GM23248 (cell line): ENCODE measurements around the gene CYP1A1. TPM values are rescaled to one million over a fixed set of nuclear protein-coding genes. Genes with fewer than 3 reads are reported as not detected.
A peak's percentile ranks its signal among the peaks of the same experiment; 100 is the strongest.

Experiments
- DNase-seq: peaks from one replicate; pipeline ENCODE4 v3.0.0-alpha.2; 2015
- H2AFZ ChIP-seq: fragments of 200-600 bp; sonication (generic); 2 replicates; pipeline ENCODE4 v1.6.1; 2016; ENCODE audit warnings: antibody characterized with exemption
- H3F3A ChIP-seq: fragments of 200-600 bp; sonication (generic); 2 replicates; pipeline ENCODE4 v1.6.1; 2016; ENCODE audit warnings: mild to moderate bottlenecking, antibody characterized with exemption, mixed run types; ENCODE audit not compliant: insufficient read depth
- H3K27ac ChIP-seq: fragments of 200-600 bp; sonication (generic); 2 replicates; pipeline ENCODE4 v1.5.1; 2016; ENCODE audit warnings: mild to moderate bottlenecking
- H3K27me3 ChIP-seq: fragments of 200-600 bp; sonication (generic); replicated peaks from 2 replicates; pipeline ENCODE4 v1.6.1; 2016; ENCODE audit warnings: mild to moderate bottlenecking; ENCODE audit not compliant: insufficient read depth
- H3K36me3 ChIP-seq: fragments of 200-600 bp; sonication (generic); 2 replicates; pipeline ENCODE4 v1.6.1; 2016; ENCODE audit warnings: low read depth, mild to moderate bottlenecking
- H3K4me1 ChIP-seq: fragments of 200-600 bp; sonication (generic); 2 replicates; pipeline ENCODE4 v1.6.1; 2016; ENCODE audit warnings: mild to moderate bottlenecking; ENCODE audit not compliant: insufficient read depth
- H3K4me2 ChIP-seq: fragments of 200-600 bp; sonication (generic); one replicate; pipeline ENCODE4 v1.6.1; 2016; ENCODE audit warnings: mild to moderate bottlenecking; ENCODE audit not compliant: unreplicated experiment
- H3K4me3 ChIP-seq: fragments of 200-600 bp; sonication (generic); 2 replicates; pipeline ENCODE4 v1.5.1; 2016; ENCODE audit warnings: mild to moderate bottlenecking
- H3K79me2 ChIP-seq: fragments of 200-600 bp; sonication (generic); 2 replicates; pipeline ENCODE4 v1.6.1; 2016; ENCODE audit warnings: mild to moderate bottlenecking; ENCODE audit not compliant: insufficient read depth
- H3K9ac ChIP-seq: fragments of 200-600 bp; sonication (generic); 2 replicates; pipeline ENCODE4 v1.6.1; 2016; ENCODE audit warnings: mild to moderate bottlenecking
- H3K9me2 ChIP-seq: fragments of 200-600 bp; sonication (generic); 2 replicates; pipeline ENCODE4 v1.6.1; 2016; ENCODE audit warnings: mixed run types, mild to moderate bottlenecking, moderate library complexity; ENCODE audit not compliant: insufficient read depth
- H3K9me3 ChIP-seq: fragments of 200-600 bp; sonication (generic); one replicate; pipeline ENCODE4 v1.6.1; 2017; ENCODE audit warnings: low read depth
- H4K20me1 ChIP-seq: fragments of 200-600 bp; sonication (generic); 2 replicates; pipeline ENCODE4 v1.6.0; 2016; ENCODE audit not compliant: insufficient read depth
- EZH2 ChIP-seq: fragments of 200-600 bp; sonication (generic); IDR thresholded peaks from 2 replicates; pipeline ENCODE4 v1.6.1; 2018; ENCODE audit warnings: antibody characterized with exemption, mild to moderate bottlenecking; ENCODE audit not compliant: insufficient read depth, poor library complexity, severe bottlenecking
- EZH2phosphoT487 ChIP-seq: fragments of 200-600 bp; sonication (generic); IDR thresholded peaks from 2 replicates; pipeline ENCODE4 v1.6.1; 2018; ENCODE audit warnings: antibody characterized with exemption, moderate library complexity, mild to moderate bottlenecking, low read depth; ENCODE audit not compliant: insufficient read depth
- WGBS, 2 experiments: methylation state at CpG; one replicate each; pipeline ENCODE4 v1.1.6; 2015 to 2017; ENCODE audit warnings: low lambda C conversion rate in 2 of 2, low coverage in 1 of 2; ENCODE audit errors: missing lambda C conversion rate in 2 of 2; 5-methylcytosine and 5-hydroxymethylcytosine counted together
- in situ Hi-C: fragments of 300-500 bp; cut with MboI; formaldehyde crosslinking; loops from 2 replicates; pipeline ENCODE4 v1.15.0; 2020
- polyA plus RNA-seq: library from polyadenylated mRNA; unstranded; fragments of >200 nt; fragmentation: Nextera tagmentation; extraction: Ambion mirVana; gene quantifications from 2 replicates; pipeline ENCODE4 v1.2.1, GENCODE V29; 2016
- total RNA-seq: library from RNA; depleted of rRNA; stranded (reverse); fragments of >200 nt; shearing (Covaris generic); gene quantifications from 2 replicates; pipeline ENCODE4 v1.2.3, GENCODE V29; 2014

Gene CYP1A1
- total and polyA plus RNA-seq, 2 experiments from 2014 or later: not detected

- no peak for TF ChIP-seq EZH2phosphoT487
- TF ChIP-seq EZH2: no peak
- Histone ChIP-seq H3K4me2 (no peak overlapping the region), H4K20me1 (no peaks in the 10 kb centered on the region), H3K9me3 (no peaks in the 10 kb centered on the region), H3K4me3 (no peak overlapping the region), H3K4me1 (no peaks in the 10 kb centered on the region), H3F3A (no peaks in the 10 kb centered on the region), H3K27me3 (peaks cover 9% of the 10 kb centered on the region), H3K79me2 (no peaks in the 10 kb centered on the region), H2AFZ (no peak overlapping the region), H3K9ac (no peak overlapping the region), H3K9me2 (no peaks in the 10 kb centered on the region), H3K36me3 (no peaks in the 10 kb centered on the region), H3K27ac (no peak overlapping the region)
- in situ Hi-C loops: no loop called here
- no peak for DNase-seq
- WGBS, 2 experiments: 25 to 31% methylated on average over 3 of the region's 3 CpGs
Measured at GRCh38 chr15:74710319-74711094, 14.8 kb downstream of the CYP1A1 start.

- H3K4me3 ChIP-seq: no peak overlapping the region
- no peaks in the 10 kb centered on the region for H3K79me2 ChIP-seq
- H4K20me1 ChIP-seq: no peaks in the 10 kb centered on the region
- no peaks in the 10 kb centered on the region for H3F3A ChIP-seq
- in situ Hi-C loops: loop anchor here (10.0 kb wide), 1 partner anchor 55 kb away; no protein-coding TSS in a partner anchor
- TF ChIP-seq EZH2phosphoT487 (no peak), EZH2 (no peak)
- no peaks in the 10 kb centered on the region for H3K4me1 ChIP-seq
- WGBS, 2 experiments: 15 to 28% methylated on average over 3 of the region's 3 CpGs
- no peak for DNase-seq
- no peaks in the 10 kb centered on the region for H3K9me2 ChIP-seq
- H3K27ac ChIP-seq: no peak overlapping the region
- no peaks in the 10 kb centered on the region for H3K9me3 ChIP-seq
- H3K36me3 ChIP-seq: no peaks in the 10 kb centered on the region
- no peak overlapping the region for H2AFZ ChIP-seq
- no peak overlapping the region for H3K9ac ChIP-seq
- no peak overlapping the region for H3K4me2 ChIP-seq
- peaks cover 9% of the 10 kb centered on the region for H3K27me3 ChIP-seq
Measured at GRCh38 chr15:74709892-74710291, 15.4 kb downstream of the CYP1A1 start.

- H3K9me3 ChIP-seq: no peaks in the 10 kb centered on the region
- no peaks in the 10 kb centered on the region for H3K4me1 ChIP-seq
- TF ChIP-seq EZH2phosphoT487 (no peak), EZH2 (no peak)
- peak; percentile 45 for DNase-seq
- H3K79me2 ChIP-seq: no peaks in the 10 kb centered on the region
- H3K27me3 ChIP-seq: peaks cover 9% of the 10 kb centered on the region
- H3K27ac ChIP-seq: no peak overlapping the region
- WGBS, 2 experiments: 51 to 52% methylated on average over 1 of the region's 1 CpG
- no peak overlapping the region for H2AFZ ChIP-seq
- H3K9me2 ChIP-seq: no peaks in the 10 kb centered on the region
- H3K4me2 ChIP-seq: no peak overlapping the region
- no peaks in the 10 kb centered on the region for H4K20me1 ChIP-seq
- H3K4me3 ChIP-seq: no peak overlapping the region
- H3K9ac ChIP-seq: no peak overlapping the region
- in situ Hi-C loops: loop anchor here (10.0 kb wide), 1 partner anchor 56 kb away; no protein-coding TSS in a partner anchor
- no peaks in the 10 kb centered on the region for H3F3A ChIP-seq
- H3K36me3 ChIP-seq: no peaks in the 10 kb centered on the region
Measured at GRCh38 chr15:74709011-74709410, 16.3 kb downstream of the CYP1A1 start.

GRCh38 chr15:74696808-74697207, 28.5 kb downstream of the CYP1A1 start:
- Histone ChIP-seq H3K27me3 (peaks cover 5% of the 10 kb centered on the region; the same call in 1 of the 2 replicates), H3K79me2 (peaks cover 48% of the 10 kb centered on the region), H3K9ac (peak overlapping the region; percentile 97; the same call in 1 of the 2 replicates), H2AFZ (peak overlapping the region; percentile 99), H3K27ac (no peak overlapping the region), H3F3A (no peaks in the 10 kb centered on the region), H3K9me2 (no peaks in the 10 kb centered on the region), H3K9me3 (no peaks in the 10 kb centered on the region), H3K36me3 (no peaks in the 10 kb centered on the region), H4K20me1 (no peaks in the 10 kb centered on the region), H3K4me2 (peak overlapping the region; percentile 97), H3K4me1 (peaks cover 19% of the 10 kb centered on the region; the same call in 1 of the 2 replicates), H3K4me3 (peak overlapping the region; percentile 98)
- TF ChIP-seq EZH2: no peak
- TF ChIP-seq EZH2phosphoT487: no peak
- no peak for DNase-seq
- in situ Hi-C loops: no loop called here
- 66 to 75% methylated on average over 2 of the region's 2 CpGs for WGBS, 2 experiments
